ENCODE measurements around the gene DGKZ.

GRCh38 chr11:46377831-46378230, 30.6 kb downstream of the DGKZ start:
- TF ChIP-seq CTCF (conservative IDR thresholded peaks at IDR 0.05) (no peak), ZFX (IDR thresholded peaks at IDR 0.05) (no peak)
